GM12872 (cell line): Measurements from ENCODE around the gene UBL4A.

Experiments
- CTCF ChIP-seq: IDR thresholded peaks from 3 replicates; pipeline ENCODE4 v1.5.1; 2011; ENCODE audit warnings: low read depth, mild to moderate bottlenecking, low read length, moderate library complexity; ENCODE audit not compliant: insufficient read depth

Gene UBL4A

GRCh38 chrX:154490021-154490413, 3.6 kb upstream of the UBL4A start:
- TF ChIP-seq CTCF: no peak

- no peak for TF ChIP-seq CTCF
Observed at GRCh38 chrX:154489182-154489581, 2.8 kb upstream of the UBL4A start.

DNA sequence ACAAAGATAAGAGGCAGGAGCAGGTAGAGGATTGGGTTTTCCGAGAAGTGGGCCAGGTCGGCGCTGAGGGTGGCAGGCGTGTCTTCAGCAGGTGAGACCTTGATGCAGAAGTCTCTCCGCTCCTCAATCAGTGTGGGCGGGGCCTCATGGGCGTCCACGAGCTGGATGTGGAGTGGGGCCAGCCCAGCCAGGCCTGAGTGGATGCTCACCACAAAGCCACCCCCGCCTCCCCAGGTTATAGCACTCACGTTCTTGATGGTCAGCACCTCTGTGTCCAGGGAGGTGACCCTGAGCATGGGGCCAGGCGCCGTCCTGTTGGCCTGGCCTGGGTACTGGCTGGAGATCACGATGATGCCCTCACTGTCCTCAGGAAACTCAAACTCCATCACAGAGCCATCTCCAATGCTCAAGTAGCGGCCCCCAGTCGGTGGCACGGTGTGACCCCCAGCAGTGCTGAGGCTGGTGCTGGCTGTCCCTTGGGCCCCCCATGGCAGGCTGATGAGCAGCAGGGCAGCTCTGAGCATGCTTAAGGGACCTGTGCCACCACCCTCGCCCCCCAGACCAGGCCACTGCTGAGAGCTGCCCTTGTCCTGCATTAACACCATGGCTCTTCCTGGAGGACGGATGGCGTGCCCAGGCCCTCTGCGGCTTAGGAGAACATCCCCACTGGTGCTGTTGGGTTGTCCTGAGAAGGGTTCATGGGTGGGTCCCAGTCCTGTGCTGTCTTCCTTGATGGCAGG, 2.1 kb upstream of the UBL4A start:
- no peak for TF ChIP-seq CTCF

GRCh38 chrX:154487518-154488290, 1.3 kb upstream of the UBL4A start:
- TF ChIP-seq CTCF: no peak

DNA sequence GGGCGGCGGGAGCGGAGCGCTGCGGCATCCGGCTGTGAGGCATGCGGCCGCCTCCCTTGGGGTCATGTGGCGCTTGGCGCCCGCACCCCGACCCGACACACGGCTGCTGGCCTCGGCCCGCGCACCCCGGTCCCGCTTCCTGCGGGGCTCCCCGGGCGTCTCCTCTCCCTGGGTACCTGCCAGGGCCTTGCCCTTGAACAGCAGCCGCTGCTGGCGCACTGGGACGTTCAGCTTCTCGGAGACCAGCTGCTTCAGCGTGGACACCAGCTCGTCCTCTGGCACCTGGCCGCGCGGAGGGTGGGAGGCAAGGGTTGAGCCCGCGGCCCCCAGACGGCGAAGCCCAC, 391 bp downstream of the UBL4A start:
- TF ChIP-seq CTCF: no peak

DNA sequence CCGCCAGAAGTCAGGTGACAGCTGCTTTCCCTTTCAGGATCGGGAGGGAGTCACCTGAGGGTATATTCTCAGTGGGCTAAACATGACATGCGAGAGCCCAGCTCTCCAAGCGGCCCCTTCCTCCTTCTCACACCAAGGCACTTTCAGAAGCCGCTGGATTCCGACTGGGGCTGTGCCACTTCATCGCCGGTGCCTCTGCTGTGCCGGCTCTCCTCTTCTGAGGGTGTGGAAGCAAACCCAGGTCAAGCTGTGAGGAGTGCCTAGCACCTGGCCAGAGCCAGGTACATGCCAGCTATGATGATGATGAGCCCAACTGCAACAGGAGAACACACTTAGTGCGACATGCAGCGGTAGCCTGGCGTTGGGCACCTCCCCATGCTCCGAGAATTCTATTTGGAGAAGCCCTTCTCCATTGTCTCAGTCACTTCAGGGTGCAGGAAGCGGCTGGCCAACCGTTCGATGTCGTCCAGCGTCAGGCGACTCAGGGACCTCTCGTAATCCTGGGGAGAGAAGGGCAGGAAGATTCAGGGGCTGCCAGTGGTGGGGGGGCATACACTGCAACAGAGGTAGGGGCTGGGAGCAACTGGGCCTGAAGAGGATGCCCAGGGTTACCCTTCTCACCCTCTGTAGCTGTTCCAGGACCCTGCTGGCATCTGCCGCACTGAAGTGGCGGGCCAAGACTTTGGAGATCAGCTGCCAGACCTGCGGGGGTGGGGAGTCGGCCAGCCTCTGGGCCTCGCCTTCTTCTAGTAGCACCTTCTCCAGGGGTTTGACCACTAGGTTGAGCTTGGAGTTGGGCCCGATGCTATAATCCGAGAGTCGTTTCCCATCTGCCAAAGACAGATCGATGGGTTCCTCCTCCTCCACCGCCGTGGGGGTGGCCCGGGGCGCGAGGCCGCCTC, 1.0 kb downstream of the UBL4A start:
- TF ChIP-seq CTCF: no peak
